ENCODE measurements around the gene BLCAP.
"Not testable (repeated sequence)": the region's sequence is repeated elsewhere in the genome, so short reads cannot be mapped to it uniquely, and the experiment has no call there.

BLCAP gene

DNA sequence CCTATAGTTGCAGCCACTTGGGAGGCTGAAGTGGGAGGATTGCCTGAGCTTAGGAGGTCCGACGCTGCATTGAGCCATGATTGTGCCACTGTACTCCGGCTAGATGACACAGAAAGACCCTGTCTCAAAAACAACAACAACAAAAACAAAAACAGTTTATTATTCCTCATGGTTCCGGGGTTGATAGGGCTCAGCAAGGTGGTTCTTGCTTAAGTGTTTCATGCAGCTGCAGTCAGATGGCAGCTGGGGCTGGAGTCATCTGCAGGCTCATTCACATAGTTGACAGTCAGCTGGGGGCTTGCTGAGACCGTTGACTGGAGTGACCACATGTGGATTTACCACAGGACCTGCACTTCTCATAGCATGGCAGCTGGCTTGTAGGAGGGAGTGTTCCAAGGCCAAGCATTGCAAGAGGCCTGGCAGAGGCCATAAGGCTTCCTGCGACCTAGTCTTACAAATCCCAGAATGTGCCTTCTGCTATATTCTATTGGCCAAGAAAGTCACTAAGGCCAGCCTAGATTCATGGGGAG lies 35.5 kb downstream of the BLCAP start:
- DNase-seq (ENCODE audit: extremely low read depth in 1 of 2, low read depth in 1 of 2) = no peak

DNA sequence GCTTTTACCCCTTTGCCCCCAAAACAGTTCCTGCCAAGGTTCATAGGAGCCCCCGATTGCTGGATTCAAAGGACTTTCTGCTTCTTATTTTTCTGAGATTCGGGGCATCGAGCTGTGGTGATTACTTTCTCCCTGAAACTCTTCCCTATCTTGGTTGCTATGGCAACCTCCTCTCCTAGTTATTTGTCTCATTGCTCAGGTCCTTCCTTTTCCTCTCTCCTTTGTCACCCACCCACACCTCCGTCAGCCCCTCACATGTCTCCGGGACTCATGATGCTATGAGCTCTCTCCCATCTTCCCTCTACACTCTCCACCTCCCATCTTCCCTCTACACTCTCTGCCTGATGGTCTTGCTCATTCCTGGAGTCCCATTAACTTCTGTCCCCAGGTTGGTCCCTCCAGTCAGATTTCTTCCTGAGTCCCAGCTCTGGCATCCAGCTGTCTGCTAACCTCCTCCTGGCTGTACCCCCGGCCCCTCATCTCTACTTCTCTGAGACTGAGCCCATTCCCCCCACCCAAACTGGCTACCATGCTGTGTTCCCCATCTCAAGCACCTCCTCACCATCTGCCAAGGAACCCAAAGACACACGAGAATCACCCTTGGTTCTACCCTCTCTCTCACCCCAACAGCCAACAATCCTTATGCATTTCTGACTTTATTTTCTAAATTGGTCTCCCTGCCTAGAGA lies 36.9 kb downstream of the BLCAP start:
- DNase-seq (ENCODE audit: extremely low read depth in 1 of 2, low read depth in 1 of 2) = no peak

- DNase-seq (ENCODE audit: extremely low read depth in 1 of 2, low read depth in 1 of 2) = not testable (repeated sequence)
Measured at GRCh38 chr20:37486209-37486608, 41.5 kb downstream of the BLCAP start.

DNA sequence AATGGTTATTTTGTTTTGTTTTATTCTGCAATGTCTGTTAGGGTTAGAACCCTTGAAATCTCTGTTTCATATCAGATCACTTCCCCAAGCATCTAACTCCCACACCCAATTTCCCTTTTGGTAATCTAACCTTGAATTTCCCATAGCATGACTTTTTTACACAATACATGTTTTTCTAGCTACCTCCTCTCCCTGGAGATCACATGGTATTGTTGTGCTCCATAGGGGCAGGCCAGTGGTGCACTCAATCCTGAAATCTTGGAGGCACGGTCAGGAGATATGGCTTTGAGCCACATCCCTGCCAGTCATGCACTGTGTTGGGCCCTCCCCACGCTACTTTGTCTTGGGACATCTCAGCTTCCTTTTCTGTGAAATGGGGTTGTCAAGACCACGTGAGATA lies 43.3 kb downstream of the BLCAP start:
- DNase-seq (ENCODE audit: extremely low read depth in 1 of 2, low read depth in 1 of 2) = no peak

GRCh38 chr20:37481610-37482009 lies 46.1 kb downstream of the BLCAP start:
- DNase-seq (ENCODE audit: extremely low read depth in 1 of 2, low read depth in 1 of 2) = no peak

DNA sequence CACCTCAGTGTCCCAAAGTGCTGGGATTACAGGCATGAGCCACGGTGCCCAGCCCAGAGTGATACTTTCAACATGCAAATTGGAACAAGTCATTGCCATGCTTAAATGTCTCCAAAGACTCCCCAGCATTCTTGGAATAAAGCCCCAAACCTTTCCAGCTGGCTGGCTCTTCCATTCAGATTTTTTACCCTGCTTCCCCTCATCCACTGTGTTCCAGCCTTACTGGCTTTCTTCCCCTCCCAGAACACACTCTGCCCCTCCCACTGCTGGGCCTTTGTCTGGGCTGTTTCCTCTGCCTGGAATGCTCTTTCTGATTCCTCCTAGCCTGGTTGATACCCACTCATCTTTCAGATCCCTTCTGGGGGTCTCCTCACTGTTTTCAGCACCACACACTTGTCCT lies 46.8 kb downstream of the BLCAP start:
- no peak for DNase-seq (ENCODE audit: extremely low read depth in 1 of 2, low read depth in 1 of 2)

- no peak for DNase-seq (ENCODE audit: extremely low read depth in 1 of 2, low read depth in 1 of 2)
Measured at GRCh38 chr20:37479925-37480691, 47.6 kb downstream of the BLCAP start.

- DNase-seq (ENCODE audit: extremely low read depth in 1 of 2, low read depth in 1 of 2) = no peak
Measured at GRCh38 chr20:37479266-37479665, 48.4 kb downstream of the BLCAP start.

- DNase-seq (ENCODE audit: extremely low read depth in 1 of 2, low read depth in 1 of 2) = no peak
Measured at GRCh38 chr20:37477041-37477440, 50.6 kb downstream of the BLCAP start.

- DNase-seq (ENCODE audit: extremely low read depth in 1 of 2, low read depth in 1 of 2) = no peak
Measured at GRCh38 chr20:37475252-37475651, 52.4 kb downstream of the BLCAP start.

- DNase-seq (ENCODE audit: extremely low read depth in 1 of 2, low read depth in 1 of 2) = no peak
Measured at GRCh38 chr20:37474386-37474785, 53.3 kb downstream of the BLCAP start.

DNA sequence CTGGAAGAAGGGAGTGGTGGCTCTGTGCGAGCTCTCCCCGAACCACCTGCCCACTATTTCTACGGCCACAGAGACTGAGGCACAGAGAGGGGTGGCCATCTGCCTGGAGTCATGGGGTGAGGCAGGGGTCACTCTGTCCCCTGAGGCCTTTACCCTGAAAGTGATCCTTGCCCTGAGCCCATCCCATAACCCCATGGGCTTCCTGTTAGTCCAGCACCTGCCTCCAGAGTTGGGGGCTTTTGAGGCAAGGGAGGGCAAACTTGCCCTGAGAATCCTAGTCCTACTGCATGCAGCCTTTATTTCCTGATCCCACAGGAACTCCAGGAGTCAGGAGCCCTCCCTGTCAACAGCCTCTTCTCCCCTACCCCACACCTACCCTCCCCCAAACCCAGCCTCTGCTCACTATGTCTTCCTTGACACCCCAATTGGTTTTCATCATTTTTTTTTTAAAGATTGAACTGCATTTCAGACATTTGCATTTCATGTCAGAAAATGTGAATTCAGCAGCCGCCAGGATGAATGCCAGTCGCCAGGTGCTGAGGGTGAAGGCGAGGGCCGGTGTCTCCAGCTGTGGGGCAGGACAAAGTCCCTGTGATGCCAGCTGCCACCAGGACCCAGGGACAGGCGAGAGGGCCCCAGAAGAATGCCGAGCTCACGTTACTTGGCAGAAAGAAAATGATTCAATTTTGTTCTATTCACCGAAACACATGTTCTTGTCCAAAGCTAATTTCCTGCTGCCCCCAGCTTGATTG lies 54.3 kb downstream of the BLCAP start:
- no peak for DNase-seq (ENCODE audit: extremely low read depth in 1 of 2, low read depth in 1 of 2)

DNA sequence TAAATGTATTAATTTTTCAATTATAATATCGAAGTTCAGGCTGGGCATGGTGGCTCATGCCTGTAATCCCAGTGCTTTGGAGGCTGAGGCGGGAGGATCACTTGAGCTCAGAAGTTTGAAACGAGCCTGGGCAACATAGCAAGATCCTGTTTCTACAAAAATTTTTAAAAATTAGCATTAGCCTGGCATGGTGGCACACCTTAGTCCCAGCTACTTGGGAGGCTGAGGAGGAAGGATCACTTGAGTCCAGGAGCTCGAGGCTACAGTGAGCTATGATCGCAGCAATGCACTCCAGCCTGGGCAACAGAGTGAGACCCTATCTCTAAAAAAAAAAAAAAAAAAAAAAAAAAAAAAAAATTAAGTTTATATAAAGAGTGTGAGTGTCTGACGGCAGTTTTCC lies 55.2 kb downstream of the BLCAP start:
- DNase-seq (ENCODE audit: extremely low read depth in 1 of 2, low read depth in 1 of 2) = not testable (repeated sequence)

GRCh38 chr20:37471741-37472235 lies 55.9 kb downstream of the BLCAP start:
- DNase-seq (ENCODE audit: extremely low read depth in 1 of 2, low read depth in 1 of 2) = no peak

DNA sequence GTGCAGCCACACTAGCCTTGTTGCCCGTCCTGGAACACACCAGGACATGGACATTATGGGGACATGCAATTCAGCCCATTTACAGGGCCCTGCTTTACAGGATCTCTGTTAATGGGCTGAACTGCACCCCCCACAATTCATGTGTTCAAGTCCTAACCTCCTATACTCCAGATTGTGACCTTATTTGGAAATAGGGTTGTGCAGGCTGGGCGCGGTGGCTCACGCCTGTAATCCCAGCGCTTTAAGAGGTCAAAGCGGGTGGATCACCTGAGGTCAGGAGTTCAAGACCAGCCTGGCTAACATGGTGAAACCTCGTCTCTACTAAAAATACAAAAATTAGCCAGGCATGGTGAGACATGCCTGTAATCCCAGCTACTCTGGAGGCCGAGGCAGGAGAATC lies 57.5 kb downstream of the BLCAP start:
- not testable (repeated sequence) for DNase-seq (ENCODE audit: extremely low read depth in 1 of 2, low read depth in 1 of 2)

DNA sequence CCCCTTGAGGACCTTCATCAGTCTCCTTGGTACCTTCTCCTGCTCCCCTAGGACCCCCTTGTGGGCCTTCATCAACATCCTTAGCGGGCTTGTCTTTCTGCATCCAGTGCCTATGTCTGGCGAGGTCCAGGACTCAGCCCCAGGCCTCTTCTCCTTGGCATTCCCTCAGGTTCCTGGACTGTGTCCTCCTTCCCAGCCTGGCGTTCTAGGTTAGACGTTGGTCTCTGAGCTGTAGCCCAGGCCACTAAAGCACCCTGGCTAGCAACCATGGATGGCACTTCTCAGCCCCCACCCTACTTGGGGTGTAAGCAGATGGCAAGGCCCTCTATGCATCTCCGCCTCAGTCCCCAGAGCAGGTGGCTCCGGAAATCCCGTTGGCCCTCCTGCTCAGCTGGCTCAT lies 58.1 kb downstream of the BLCAP start:
- no peak for DNase-seq (ENCODE audit: extremely low read depth in 1 of 2, low read depth in 1 of 2)

DNA sequence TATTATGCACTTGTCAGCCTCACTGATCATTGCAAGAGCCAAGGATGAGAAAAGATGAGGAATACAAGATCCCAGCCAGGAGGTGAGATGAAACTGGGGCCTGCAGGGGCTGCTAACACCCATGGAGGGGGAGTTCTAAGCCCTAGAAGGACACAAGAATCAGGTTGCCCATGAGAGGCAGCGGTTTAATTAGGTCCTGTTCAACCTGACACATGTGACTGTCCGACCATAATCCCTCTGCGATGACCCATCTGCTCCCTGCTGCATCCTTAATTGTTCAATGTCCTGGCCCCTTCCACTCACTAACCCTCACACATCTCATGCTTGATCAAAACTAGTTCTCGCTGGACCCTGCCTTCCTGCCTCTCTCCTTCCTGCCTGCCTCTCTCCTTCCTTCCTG lies 58.8 kb downstream of the BLCAP start:
- DNase-seq (ENCODE audit: extremely low read depth in 1 of 2, low read depth in 1 of 2) = no peak
